ENCODE data around the gene RNF2. TPM values are rescaled to one million over a fixed set of nuclear protein-coding genes. Genes with fewer than 3 reads are reported as not detected.

The RNF2 gene
- total and polyA plus RNA-seq, 10 of the 15 experiments (the other 5 are each of a cell fraction or from before 2014, with no cell fraction given) = 4.8 to 36.3 (median 15.1) TPM

DNA sequence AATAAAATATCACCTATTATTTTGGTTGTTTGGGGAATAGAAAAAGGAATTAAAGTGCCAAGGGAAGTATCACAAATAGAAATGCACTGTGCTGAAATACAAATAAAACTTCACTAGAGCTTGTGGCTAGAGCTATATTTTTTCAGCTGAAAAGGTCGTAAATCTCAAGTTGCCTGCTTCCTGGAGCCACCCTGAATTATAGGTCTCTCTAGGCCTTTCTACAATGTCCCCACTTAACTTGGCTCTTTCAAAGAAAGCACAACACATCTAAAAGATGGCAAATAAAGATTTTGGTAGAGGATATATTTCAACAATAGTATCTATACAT lies 5.0 kb upstream of the RNF2 start (continued):
- no peak for TF ChIP-seq PAX5 (IDR thresholded peaks at IDR 0.05; ENCODE audit: borderline replicate concordance, low read depth, low read length)
- TF ChIP-seq HCFC1 (IDR thresholded peaks at IDR 0.05; ENCODE audit: low read length) = no peak
- TF ChIP-seq MEF2B (IDR thresholded peaks at IDR 0.05; ENCODE audit: partially characterized antibody, poor library complexity, severe bottlenecking) = no peak
- no peak for TF ChIP-seq MTA2 (IDR thresholded peaks at IDR 0.05; ENCODE audit: low read depth)
- no peak for TF ChIP-seq ETV6 (conservative IDR thresholded peaks at IDR 0.05 in 1 of 2, IDR thresholded peaks at IDR 0.05 in 1 of 2; ENCODE audit: borderline replicate concordance in 1 of 2, low read depth in 1 of 2)

DNA sequence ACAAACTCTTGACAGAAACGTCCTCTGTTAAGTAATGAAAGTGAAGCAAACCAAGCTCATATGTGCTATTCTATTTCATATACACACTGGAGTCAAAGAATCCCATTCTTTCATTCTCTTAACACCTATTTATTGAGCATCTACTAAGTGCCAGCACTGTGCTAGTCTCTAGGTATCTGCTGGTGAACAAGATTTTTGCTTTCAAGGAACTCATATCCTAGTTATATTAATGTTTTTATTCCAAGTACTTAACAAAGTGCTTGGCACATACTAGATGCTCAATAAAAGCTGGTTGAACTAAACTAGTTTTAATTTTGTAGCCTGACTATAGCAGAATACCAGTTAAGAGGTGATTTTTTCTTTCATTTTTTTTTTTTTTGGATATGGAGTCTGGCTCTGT lies 3.6 kb upstream of the RNF2 start:
- WGBS (ENCODE audit: insufficient coverage, insufficient replicate concordance, low lambda C conversion rate, missing lambda C conversion rate) = 0% methylated on average over 1 of the region's 1 CpG
- Histone ChIP-seq H3K27me3 (replicated peaks in 1 of 2; ENCODE audit: control insufficient read depth in 2 of 2, insufficient read depth in 2 of 2, low read length in 1 of 2) (no peaks in the 10 kb centered on the region), H3K4me3 (no peak overlapping the region), H3K36me3 (ENCODE audit: control insufficient read depth in 2 of 2, insufficient read depth in 2 of 2, low read length in 1 of 2) (no peaks in the 10 kb centered on the region), H2AFZ (ENCODE audit: control insufficient read depth, low read depth, low read length) (no peak overlapping the region), H3K4me2 (ENCODE audit: control insufficient read depth, insufficient read depth) (no peak overlapping the region), H3K27ac (ENCODE audit: control insufficient read depth, insufficient read depth) (no peak overlapping the region), H3K9ac (ENCODE audit: control insufficient read depth, insufficient read depth, low read length) (no peak overlapping the region), H4K20me1 (ENCODE audit: control insufficient read depth, insufficient read depth) (no peaks in the 10 kb centered on the region), H3K9me3 (replicated peaks; ENCODE audit: control insufficient read depth, insufficient read depth, low read length) (no peaks in the 10 kb centered on the region), H3K4me1 (ENCODE audit: control insufficient read depth, insufficient read depth, low read length) (no peaks in the 10 kb centered on the region), H3K79me2 (ENCODE audit: control insufficient read depth, insufficient read depth, low read length) (peaks cover 2% of the 10 kb centered on the region)
- FAIRE-seq = no peak
- in situ Hi-C loops (cut with MboI) (no loop called here), intact Hi-C loops (cut with micrococcal nuclease; ENCODE audit: unreplicated experiment) (no loop called here)
- TF ChIP-seq MTA3 (IDR thresholded peaks at IDR 0.05; ENCODE audit: borderline replicate concordance, low read length) (no peak), SMAD5 (IDR thresholded peaks at IDR 0.05; ENCODE audit: low read depth) (no peak), MYB (IDR thresholded peaks at IDR 0.05; ENCODE audit: borderline replicate concordance, low read depth, low read length) (no peak), POLR2AphosphoS2 (IDR thresholded peaks at IDR 0.05; ENCODE audit: low read depth, low read length) (no peak), BCL11A (IDR thresholded peaks at IDR 0.05; ENCODE audit: low read depth, low read length) (no peak), NBN (IDR thresholded peaks at IDR 0.05) (no peak), BMI1 (IDR thresholded peaks at IDR 0.05; ENCODE audit: borderline replicate concordance) (no peak), ZNF274 (IDR thresholded peaks at IDR 0.05; ENCODE audit: insufficient read depth, insufficient read length) (no peak), POLR2A (IDR thresholded peaks at IDR 0.05; ENCODE audit: low read depth, low read length) (no peak), CHD1 (IDR thresholded peaks at IDR 0.05; ENCODE audit: low read depth, low read length) (no peak)
- TF ChIP-seq, protein P1, sequence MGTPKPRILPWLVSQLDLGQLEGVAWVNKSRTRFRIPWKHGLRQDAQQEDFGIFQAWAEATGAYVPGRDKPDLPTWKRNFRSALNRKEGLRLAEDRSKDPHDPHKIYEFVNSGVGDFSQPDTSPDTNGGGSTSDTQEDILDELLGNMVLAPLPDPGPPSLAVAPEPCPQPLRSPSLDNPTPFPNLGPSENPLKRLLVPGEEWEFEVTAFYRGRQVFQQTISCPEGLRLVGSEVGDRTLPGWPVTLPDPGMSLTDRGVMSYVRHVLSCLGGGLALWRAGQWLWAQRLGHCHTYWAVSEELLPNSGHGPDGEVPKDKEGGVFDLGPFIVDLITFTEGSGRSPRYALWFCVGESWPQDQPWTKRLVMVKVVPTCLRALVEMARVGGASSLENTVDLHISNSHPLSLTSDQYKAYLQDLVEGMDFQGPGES (IDR thresholded peaks at IDR 0.05) = no peak
- TF ChIP-seq, protein P2, sequence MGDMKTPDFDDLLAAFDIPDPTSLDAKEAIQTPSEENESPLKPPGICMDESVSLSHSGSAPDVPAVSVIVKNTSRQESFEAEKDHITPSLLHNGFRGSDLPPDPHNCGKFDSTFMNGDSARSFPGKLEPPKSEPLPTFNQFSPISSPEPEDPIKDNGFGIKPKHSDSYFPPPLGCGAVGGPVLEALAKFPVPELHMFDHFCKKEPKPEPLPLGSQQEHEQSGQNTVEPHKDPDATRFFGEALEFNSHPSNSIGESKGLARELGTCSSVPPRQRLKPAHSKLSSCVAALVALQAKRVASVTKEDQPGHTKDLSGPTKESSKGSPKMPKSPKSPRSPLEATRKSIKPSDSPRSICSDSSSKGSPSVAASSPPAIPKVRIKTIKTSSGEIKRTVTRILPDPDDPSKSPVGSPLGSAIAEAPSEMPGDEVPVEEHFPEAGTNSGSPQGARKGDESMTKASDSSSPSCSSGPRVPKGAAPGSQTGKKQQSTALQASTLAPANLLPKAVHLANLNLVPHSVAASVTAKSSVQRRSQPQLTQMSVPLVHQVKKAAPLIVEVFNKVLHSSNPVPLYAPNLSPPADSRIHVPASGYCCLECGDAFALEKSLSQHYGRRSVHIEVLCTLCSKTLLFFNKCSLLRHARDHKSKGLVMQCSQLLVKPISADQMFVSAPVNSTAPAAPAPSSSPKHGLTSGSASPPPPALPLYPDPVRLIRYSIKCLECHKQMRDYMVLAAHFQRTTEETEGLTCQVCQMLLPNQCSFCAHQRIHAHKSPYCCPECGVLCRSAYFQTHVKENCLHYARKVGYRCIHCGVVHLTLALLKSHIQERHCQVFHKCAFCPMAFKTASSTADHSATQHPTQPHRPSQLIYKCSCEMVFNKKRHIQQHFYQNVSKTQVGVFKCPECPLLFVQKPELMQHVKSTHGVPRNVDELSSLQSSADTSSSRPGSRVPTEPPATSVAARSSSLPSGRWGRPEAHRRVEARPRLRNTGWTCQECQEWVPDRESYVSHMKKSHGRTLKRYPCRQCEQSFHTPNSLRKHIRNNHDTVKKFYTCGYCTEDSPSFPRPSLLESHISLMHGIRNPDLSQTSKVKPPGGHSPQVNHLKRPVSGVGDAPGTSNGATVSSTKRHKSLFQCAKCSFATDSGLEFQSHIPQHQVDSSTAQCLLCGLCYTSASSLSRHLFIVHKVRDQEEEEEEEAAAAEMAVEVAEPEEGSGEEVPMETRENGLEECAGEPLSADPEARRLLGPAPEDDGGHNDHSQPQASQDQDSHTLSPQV (IDR thresholded peaks at IDR 0.05) = no peak
- ChIA-PET CTCF (no interaction called here), SMC1A (ENCODE audit: uncharacterized antibody, unreplicated experiment) (no interaction called here), RAD21 (ENCODE audit: unreplicated experiment) (interaction anchor here (2.7 kb wide), 1 partner anchor 236 kb away, joined by 8 read pairs; no protein-coding TSS in a partner anchor), POLR2A (no interaction called here)
- no TSS peak for BruUV-seq (replicated peaks)
- ATAC-seq = no peak
- DNase-seq (ENCODE audit: low read depth, low spot score) = no peak

All from GM12878 (cell line).